Astrocyte of the spinal cord (primary cell): ENCODE results near the gene RPL18.

Source experiments
- DNase-seq: peaks from one replicate; pipeline ENCODE4 v3.0.0; 2011; ENCODE audit warnings: low read depth, low spot score
- H3K4me3 ChIP-seq: 2 replicates; pipeline ENCODE4 v1.5.1; 2011; ENCODE audit warnings: low read depth, mild to moderate bottlenecking, low read length, moderate library complexity
- in situ Hi-C: cut with HindIII; loops from 2 replicates; pipeline ENCODE4 v1.10.0; 2017; ENCODE audit warnings: low sequenced_read_pairs
- TF ChIP-seq, protein P1 (sequence below): IDR thresholded peaks from 2 replicates; pipeline ENCODE4 v1.5.1; 2012; ENCODE audit warnings: low read depth, mild to moderate bottlenecking, low read length, inconsistent platforms

Gene RPL18

DNA sequence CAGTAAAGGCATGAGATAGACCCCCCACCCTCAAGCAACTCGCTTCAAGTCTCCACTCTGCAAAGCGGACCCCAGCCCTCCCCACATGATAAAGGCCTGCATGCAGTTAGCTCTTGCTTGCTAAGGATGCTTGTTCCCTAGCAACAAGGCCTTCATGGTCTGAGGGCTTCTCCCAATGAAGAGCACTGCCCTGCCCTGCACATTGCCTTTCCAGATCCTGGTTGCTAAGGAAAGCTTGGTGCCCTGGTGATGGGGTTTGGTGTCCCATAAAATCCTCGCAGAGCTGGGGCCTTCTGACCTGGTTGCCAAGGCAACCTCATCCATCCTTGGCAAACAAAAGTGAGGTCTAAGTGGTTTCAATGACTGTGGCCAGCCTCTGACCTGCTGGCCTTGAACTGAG is 12.2 kb upstream of the RPL18 start:
- DNase-seq = no peak
- TF ChIP-seq, protein P1, sequence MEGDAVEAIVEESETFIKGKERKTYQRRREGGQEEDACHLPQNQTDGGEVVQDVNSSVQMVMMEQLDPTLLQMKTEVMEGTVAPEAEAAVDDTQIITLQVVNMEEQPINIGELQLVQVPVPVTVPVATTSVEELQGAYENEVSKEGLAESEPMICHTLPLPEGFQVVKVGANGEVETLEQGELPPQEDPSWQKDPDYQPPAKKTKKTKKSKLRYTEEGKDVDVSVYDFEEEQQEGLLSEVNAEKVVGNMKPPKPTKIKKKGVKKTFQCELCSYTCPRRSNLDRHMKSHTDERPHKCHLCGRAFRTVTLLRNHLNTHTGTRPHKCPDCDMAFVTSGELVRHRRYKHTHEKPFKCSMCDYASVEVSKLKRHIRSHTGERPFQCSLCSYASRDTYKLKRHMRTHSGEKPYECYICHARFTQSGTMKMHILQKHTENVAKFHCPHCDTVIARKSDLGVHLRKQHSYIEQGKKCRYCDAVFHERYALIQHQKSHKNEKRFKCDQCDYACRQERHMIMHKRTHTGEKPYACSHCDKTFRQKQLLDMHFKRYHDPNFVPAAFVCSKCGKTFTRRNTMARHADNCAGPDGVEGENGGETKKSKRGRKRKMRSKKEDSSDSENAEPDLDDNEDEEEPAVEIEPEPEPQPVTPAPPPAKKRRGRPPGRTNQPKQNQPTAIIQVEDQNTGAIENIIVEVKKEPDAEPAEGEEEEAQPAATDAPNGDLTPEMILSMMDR = no peak
- in situ Hi-C loops = no loop called here
- no peak overlapping the region for H3K4me3 ChIP-seq

DNA sequence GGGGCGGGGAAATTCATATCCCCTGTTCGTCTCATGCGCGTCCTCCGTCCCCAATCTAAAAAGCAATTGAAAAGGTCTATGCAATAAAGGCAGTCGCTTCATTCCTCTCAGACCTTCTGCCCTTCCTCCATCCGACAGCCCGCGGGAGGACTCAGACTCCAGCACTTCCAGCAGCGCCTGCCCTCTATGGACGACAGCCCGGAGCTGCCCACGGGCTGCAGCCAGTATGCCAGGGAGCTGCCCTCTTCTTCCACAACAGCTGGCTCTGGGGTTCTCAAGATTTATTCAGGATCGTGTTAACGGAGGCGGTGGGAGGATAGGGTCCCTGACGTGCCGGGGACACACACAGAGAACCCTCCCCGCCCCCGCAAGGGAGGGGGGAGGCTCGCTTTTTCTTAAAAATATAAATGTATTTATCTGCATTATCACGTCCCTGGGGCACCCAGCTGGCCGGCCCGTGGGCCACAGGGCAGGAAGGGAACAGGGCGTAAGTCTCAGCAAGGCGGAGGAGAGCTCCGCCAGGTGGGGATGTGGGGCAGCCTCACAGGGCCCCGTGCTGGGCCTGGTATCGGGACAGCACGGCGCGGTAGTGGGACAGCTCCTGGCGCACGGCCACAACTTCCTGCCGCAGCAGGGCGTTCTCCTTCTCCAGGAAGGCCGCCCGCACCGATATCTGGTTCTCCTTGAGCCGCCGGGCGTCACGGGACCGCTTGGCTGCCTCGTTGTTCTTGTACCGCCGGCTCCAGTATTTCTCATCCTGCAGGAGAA is 11.5 kb upstream of the RPL18 start:
- in situ Hi-C loops = no loop called here
- TF ChIP-seq, protein P1 = peak; percentile 23
- peak; percentile 60 for DNase-seq
- no peak overlapping the region for H3K4me3 ChIP-seq

DNA sequence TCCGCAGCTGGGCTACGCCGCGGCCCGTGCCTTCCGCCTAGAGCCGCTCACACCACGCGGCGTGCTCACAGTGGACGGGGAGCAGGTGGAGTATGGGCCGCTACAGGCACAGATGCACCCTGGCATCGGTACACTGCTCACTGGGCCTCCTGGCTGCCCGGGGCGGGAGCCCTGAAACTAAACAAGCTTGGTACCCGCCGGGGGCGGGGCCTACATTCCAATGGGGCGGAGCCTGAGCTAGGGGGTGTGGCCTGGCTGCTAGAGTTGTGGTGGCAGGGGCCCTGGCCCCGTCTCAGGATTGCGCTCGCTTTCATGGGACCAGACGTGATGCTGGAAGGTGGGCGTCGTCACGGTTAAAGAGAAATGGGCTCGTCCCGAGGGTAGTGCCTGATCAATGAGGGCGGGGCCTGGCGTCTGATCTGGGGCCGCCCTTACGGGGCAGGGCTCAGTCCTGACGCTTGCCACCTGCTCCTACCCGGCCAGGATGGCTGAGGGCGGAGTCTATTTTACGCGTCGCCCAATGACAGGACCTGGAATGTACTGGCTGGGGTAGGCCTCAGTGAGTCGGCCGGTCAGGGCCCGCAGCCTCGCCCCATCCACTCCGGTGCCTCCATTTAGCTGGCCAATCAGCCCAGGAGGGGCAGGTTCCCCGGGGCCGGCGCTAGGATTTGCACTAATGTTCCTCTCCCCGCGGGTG is 10.8 kb upstream of the RPL18 start:
- H3K4me3 ChIP-seq = no peak overlapping the region

GRCh38 chr19:48629297-48629598 is 10.3 kb upstream of the RPL18 start:
- no peak overlapping the region for H3K4me3 ChIP-seq
- DNase-seq = no peak
- in situ Hi-C loops = no loop called here
- TF ChIP-seq, protein P1 = no peak

More for the DNA sequence above, 10.8 kb upstream of the RPL18 start:
- TF ChIP-seq, protein P1 = no peak
- in situ Hi-C loops = no loop called here
- no peak for DNase-seq

DNA sequence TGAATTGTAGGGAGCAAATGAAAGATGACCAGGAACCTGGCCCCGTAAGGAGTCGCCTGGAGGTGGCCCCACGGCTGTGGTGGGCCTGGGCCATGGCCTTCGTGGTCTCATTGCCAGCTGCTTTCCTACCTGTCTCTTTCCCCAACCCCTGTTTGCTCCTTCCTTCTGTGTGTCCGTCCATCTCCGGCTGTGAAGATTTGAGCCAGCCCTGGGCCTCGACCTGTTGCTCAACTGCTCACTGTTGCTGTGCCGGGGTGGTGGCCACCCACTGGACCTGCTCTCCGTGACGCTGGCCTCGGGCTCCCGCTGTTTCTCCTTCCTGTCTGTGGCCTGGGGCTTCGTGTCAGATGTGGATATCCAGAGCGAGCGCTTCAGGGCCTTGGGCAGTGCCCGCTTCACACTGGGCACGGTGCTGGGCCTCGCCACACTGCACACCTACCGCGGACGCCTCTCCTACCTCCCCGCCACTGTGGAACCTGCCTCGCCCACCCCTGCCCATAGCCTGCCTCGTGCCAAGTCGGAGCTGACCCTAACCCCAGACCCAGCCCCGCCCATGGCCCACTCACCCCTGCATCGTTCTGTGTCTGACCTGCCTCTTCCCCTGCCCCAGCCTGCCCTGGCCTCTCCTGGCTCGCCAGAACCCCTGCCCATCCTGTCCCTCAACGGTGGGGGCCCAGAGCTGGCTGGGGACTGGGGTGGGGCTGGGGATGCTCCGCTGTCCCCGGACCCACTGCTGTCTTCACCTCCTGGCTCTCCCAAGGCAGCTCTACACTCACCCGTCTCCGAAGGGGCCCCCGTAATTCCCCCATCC is 9.7 kb upstream of the RPL18 start:
- no peak for DNase-seq
- TF ChIP-seq, protein P1 = no peak
- no peak overlapping the region for H3K4me3 ChIP-seq
- in situ Hi-C loops = no loop called here

DNA sequence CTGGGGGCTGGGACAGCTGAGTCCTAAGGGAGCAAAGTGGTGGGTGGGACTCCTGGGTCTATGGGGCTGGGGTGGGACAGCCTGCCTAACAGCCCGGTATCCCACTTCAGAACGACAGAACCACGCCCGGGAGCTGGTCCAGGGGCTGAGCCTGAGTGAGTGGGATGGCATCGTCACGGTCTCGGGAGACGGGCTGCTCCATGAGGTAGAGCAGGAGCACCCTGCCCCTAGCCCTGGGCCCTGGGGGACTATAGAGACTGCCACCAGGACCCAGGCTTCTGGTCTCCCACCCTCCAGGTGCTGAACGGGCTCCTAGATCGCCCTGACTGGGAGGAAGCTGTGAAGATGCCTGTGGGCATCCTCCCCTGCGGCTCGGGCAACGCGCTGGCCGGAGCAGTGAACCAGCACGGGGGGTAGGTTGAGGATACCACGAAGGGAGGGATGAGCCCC is 8.9 kb upstream of the RPL18 start:
- H3K4me3 ChIP-seq = no peak overlapping the region
- in situ Hi-C loops = no loop called here
- no peak for DNase-seq
- TF ChIP-seq, protein P1 = no peak
